Right lung (tissue), 5 donors: Measurements from ENCODE around the gene TMEM167B. TPM values are rescaled to one million over a fixed set of nuclear protein-coding genes. Genes with fewer than 3 reads are reported as not detected.
"Not testable (repeated sequence)": the region's sequence is repeated elsewhere in the genome, so short reads cannot be mapped to it uniquely, and the experiment has no call there.

Experiments
- DNase-seq, 2 donors: peaks; one replicate each; pipeline ENCODE4 v3.0.0-alpha.2; 2013
- polyA plus RNA-seq, 5 donors: library from polyadenylated mRNA; unstranded; fragments of 120-200 nt; gene quantifications; one replicate each; pipeline versions ENCODE4 v1.2.1 to v1.2.3, GENCODE V29; 2013; ENCODE audit warnings: inconsistent platforms in 1 of 5, low replicate concordance in 1 of 5; ENCODE audit not compliant: insufficient read length in 5 of 5, insufficient read depth in 1 of 5

The TMEM167B gene
- polyA plus RNA-seq, 5 donors = 33.8 to 46.6 (median 42.9) TPM

DNA sequence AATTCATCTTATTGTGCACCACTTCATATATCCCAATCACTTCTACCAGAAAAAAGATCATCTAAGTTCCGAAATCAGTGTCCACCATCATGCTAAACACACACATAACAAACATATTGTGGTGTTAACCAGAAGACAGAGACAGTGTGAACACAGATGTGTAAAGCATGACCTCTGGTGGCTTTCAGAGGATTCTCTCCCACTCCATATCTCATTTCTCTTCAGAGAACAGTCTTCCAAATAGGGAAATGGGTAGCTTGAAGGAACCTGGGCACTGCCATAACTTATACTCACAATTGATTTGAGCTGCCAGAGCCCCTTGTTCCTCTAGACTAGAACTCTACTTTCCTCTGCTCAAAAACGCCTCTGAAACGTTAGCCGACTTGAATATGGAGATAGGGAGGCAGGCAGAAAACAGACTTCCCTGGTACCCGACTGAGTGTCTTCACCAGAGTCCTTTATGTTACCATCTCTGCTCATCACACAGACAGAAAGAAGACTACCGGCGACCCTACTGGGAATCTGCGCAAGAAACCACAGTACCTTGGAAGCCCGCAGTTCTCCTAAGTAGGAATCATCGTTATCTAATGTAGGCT lies 21.6 kb downstream of the TMEM167B start:
- no peak for DNase-seq

DNA sequence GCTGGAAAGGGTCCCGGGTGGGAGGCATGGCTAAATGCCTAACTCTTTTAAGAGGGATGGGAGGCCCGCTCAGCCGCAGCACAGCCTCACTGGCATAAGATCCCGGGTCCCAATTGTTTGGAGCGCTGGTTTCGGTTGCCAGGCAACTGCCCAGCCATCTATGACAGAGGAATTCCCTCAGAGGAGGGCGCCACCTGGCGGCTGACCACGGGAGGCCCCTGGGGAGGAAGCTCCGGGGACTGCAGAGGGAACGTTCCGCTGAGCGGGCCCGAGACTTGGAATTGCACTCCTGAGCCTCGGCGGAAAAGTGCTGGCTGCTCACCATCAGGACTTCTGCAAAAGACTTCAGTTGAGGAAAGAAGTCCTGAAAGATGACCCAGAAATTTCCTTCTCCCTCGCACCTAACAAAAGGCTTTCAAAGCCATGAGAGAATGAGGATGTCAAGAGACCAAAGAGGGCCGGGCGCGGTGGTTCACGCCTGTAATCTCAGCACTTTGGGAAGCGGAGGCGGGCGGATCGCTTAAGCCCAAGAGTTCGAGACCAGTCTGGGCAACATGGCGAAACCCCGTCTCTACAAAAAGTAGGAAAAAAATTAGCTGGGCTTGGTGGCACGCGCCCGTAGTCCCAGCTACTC lies 22.2 kb downstream of the TMEM167B start:
- DNase-seq = peak; percentile 88 to 89

DNA sequence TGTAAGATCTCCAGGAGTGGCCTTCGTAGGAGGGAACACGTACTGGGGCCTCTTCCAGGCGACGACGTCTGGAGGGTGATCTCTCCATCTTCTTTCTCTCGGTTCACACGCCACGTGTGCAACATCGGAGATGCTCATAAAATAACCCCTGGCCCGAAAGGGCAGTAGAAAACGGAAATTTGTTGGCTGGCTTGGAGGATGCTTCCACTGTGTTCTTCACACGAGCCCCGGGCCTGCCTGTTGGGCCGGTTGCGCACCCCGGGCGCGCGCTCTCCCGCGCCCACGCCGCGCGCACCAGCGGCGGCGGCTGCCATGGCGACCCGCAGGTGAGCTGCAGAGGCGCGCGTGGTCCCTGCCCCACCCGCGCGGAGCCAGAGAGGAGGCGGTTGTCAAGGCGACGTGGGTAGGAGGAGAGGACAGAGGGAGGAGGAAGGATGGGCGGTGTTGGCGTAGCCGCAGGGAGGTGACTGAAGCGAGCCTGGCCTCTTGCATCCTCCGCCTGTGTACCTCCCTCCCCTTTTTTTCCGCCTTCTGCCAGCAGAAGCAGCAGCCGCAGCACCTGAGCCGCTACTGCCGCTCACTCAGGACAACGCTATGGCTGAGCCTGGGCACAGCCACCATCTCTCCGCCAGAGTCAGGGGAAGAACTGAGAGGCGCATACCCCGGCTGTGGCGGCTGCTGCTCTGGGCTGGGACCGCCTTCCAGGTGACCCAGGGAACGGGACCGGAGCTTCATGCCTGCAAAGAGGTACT lies 23.2 kb downstream of the TMEM167B start, which contains the start of gene ELAPOR1:
ELAPOR1 (plus strand) TSS at position 526 of the 752 bp plus-strand sequence; CDS start at position 595, 69 bp downstream.
- peak in 1 of 2 donors; percentile 43 for DNase-seq

DNA sequence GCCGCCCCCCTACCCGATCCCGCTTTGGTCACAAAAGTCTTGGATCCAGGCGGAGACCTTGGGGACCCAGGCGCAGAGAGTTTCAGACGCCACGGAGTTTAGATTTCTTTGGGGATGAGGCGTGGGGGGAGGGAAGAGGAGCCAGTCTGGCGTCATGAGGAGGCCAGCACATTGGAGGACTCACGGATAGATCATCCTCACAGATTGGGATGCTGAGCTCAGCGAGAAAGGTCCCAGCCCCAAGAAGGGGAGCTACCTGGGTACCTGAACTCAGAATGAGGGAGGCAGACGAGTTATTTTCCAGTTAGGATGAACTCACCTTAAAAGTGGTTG lies 23.7 kb downstream of the TMEM167B start:
- DNase-seq = no peak

DNA sequence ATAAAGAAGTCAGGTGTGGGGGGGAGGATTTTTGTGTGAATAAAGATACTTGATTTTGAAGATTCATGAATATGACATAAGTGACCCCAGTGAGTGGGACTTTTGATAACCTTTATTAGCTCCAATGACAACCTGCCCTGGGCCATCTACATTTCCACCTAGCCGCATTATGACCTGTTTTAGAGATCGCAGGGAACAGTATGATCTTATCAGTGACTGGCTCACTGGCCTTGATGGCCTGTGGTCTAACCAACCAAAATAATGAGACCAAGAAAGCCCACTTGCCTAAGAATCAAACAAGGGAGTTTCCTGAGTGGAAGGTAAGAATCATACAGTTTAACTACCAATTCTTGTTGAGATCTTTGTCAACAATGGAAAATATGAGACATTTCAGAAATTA lies 25.1 kb downstream of the TMEM167B start:
- no peak for DNase-seq

DNA sequence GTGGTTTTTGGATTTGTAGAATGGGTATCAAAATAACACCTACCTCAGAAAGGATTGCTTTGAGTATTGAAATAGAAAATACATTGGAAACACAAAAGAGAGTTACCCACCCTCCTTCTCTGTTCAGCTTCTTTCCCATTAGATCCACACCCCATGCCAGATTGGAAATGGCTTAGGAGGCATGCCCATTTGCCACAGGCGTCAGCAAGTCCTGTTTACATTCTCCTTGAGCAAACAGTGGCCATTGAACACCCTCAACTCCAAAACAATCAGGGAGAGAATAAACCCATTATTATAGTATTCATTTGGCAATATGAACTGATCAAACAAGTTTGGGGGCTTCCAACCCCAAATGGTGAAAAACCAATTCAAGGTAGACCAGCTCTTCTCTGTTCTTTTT lies 25.7 kb downstream of the TMEM167B start:
- DNase-seq = no peak

DNA sequence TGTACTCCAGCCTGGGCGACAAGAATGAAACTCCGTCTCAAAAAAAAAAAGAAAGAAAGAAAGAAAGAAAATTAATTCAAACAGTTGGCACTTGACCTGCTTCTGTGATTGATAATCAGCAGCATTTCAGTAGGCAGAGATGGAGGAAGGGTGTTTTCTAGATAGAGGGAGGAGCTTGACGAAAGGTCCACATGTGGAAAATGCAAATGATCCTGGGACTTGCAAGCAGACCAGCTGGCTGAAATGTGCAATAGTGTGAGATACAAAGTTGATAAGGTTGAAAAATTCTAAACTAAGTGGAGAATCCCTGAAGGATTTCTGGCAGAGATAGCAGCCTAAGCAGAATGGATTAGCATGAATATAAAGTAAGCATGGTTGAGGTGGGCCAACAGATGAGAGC lies 27.5 kb downstream of the TMEM167B start:
- no peak for DNase-seq

DNA sequence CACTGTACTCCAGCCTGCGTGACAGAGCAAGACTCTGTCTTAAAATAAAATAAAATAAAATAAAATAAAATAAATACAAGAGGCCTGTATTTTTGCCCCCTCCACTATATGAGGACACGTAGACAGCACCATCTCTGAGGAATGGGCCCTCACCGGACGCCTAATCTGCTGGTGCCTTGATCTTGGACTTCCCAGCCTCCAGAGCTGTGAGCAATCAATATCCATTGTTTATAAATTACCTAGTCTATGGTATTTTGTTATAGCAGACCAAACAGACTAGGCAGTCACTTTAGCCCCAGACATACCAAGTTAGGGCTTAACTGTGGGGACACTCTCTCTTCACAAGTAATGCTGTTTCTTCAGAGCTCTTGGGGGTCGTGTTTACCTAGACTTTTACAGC lies 29.8 kb downstream of the TMEM167B start:
- DNase-seq = no peak

DNA sequence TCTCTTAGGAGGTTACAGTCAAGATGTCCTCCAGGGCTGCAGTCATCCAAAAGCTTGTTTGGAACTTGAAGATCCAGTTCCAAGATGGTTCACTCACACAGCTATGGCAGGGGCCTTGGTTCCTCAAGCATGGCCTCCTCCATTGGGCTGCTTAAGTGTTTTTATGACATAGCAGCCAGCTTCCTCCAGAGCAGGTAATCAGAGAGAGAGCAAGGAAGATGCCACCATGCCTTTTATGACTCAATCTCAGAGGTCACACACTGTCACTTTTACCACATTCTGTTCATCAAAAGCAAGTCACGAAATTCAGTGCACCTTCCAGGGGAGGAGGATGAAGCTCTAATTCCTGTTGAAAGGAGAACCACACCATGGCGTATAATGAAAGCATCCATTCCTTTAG lies 40.5 kb downstream of the TMEM167B start:
- no peak for DNase-seq

DNA sequence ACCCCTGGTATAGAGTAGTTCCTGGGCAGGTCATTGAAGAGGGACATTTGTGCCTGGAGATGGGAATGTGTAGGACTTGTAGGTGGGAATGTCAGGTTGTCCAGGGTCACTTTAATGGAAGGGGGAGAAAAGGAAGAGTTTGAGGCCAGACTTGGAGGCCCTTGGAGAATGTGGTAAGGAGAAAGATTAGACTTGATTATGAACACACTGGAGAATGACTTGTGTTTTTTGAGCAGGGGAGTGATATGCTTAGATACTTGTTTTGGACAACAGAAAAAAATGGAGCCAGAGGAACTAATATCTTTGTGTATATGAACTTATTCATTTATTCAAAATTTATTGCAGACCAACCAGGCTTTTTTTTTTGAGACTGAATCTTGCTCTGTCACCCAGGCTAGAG lies 41.2 kb downstream of the TMEM167B start:
- DNase-seq = no peak

DNA sequence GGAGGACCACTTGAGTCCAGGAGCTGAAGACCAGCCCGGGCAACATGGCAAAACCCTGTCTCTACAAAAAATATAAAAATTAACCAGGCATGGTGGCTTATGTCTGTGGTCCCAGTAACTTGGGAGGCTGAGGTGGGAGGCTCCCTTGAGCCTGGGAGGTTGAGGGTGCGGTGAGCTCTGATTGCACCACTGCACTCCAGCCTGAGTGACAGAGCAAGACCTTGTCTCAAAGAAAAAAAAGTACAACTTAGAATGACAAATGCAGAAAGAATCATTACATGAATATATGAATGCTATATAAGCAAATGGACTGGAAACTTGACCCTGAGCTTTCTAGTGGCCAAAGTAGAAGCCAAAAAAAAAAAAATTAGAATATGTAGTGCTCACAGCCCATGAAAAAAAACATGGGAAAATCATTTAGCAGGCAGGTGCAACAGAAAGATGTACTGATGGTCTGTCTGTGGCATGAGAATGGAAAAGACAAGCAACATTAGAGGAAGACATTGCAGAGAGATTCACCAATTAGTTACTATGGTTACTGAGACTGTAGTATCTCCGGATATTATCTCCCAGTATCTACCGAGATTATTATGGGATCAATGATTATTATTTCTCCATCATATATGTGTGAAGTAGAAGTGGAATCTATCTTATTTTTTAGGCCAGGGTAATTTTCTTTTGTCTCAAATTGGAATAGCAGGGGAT lies 42.6 kb downstream of the TMEM167B start:
- DNase-seq = no peak

DNA sequence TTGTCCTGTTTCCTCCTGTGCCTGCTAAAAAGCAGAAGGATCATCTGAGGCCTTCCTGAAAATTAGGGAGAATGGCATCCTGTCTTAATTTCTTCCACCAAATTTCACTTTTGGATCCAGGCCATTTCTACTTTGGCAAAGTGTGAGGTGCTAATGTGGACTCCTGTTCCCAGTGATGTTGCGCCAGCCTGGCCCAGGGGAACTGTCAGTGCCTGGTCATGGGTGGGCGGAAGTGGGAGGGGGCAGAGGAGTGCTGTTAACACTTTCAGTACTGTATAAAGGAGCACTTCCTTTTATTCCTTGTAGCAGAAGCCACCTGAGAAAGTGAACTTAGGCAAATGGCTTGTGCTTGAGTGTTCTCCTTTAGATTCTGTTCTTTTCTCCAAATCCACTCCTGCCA lies 43.3 kb downstream of the TMEM167B start:
- no peak for DNase-seq

DNA sequence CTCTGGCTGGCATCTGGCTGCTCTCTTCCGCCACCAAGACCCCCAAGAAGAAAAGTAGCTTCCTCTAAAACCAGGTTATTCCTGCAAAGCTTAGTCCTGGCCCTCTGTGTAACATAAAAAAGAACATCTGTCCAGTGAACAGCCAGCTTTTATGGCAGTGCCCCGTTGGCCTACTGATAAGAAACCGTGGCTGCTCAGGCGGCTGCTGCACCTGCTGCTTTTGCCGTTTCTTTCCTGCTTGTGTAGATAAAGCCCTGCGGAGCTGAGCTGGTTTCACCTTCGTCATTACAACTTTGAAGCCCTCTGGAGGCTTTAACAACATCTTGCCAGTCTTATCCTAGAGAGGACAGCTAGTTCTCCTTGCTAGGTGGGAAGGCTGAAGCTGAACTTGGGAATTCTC lies 43.9 kb downstream of the TMEM167B start:
- DNase-seq = peak in 1 of 2 donors; percentile 6

DNA sequence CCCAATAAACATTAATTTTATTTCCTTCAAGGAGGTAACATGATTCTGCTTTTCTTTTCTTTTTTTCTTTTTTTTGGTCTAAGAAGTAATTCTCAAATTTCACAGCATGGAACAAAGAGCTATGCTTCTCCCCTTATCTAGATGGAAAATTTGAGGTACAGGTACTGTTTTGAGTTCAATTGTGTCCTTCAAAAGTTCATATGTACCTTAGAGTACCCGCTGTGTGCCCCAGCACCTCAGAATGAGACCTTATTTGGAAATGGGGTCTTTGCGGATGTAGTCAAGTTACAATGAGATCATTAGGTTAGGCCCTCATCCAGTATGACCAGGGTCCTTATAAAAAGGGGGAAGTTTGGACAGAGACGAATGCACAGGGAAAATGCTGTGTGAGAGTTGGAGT lies 45.4 kb downstream of the TMEM167B start:
- DNase-seq = no peak

DNA sequence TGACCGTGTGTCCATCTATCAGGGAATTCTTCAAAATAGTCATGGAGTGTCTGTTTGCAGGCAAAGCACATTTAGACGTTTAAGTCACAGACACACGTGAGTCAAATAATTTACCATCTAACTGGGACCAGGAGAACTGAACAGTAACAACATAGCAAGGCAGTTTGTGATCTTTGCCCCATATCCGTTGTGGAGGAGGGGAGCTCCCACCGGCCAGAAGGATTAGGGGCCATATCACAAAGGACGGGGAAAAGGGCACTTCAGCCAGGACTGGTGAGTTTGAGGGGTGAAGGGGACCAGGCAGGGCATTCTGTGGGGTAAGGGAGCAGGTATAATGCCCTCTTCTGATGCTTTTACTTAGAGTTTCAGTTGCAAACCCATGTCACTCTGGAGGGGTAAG lies 46.2 kb downstream of the TMEM167B start:
- DNase-seq = no peak

DNA sequence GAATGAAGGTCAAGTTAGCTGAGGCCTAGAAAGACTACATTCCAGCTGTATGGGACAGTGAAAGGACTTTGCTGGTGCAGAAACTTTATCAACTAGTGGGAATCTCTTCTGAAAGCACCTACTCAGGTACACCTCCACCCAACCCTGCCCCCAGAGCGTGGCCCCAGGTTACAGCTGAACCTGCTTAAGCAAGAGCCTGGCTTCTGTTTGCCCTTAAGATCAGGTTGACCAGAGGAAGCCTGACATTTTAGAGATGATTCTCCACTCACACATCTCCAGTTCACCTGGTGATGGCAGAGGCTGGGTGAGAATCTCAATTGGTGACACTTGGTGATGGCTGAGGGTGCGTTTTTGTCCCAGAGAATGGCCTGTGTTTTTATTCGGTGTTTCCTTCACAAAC lies 47.4 kb downstream of the TMEM167B start:
- no peak for DNase-seq

DNA sequence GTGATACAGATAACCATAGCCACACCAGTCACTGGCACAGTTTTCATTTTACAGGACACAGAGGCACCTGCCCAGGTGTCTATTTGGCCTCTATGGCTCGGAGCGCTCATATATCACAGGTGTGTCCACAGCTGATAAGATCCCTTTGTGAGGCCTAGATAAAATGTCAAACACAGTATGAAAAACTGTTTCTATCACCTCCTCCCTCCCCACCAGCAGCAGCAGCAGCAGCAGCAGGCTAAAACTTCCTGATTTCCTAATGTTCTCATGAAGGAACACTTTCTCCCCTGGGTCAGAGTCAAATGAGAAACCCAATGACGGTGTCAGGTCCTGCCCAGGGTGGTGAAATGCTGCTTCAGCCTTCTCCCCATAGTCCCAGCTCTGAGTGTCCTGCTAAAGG lies 47.8 kb downstream of the TMEM167B start:
- no peak for DNase-seq

DNA sequence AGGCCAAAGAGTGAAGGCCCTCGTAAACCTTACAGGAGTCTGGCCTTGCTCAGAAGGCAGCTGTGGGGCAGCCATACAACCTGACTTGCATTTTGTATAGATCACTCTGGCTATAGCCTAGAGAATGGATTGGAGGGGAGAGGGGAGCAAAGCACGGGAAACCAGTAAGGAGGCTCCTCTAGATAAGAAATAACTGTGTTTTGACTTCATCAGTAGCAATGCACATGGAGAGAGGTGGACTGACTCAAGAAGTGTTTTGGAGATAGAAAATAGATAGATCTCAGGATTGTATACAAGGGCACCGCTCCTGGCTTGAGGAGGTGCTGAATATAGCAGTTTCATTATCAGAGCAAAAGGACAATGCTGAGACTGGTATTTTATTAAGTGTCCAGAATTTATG lies 49.8 kb downstream of the TMEM167B start:
- DNase-seq = no peak

DNA sequence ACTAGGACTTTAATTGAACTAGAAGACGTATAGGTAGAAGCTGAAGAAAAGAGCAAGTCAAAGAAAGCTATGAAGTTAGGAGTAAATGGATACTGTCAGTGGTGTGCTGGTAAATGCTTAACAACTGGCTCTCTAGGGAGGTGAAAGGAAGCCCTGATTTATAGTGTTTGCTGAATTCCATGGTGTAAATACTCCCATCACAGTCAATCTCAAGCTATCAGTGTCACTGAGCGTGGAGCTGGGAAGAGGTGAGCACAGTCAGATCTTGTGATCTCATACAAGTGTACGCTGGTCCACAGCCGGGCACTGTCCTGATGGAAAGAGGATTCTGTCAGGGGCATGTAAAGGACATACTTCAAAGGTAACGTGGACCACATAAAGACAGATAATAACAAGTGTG lies 51.7 kb downstream of the TMEM167B start:
- no peak for DNase-seq

DNA sequence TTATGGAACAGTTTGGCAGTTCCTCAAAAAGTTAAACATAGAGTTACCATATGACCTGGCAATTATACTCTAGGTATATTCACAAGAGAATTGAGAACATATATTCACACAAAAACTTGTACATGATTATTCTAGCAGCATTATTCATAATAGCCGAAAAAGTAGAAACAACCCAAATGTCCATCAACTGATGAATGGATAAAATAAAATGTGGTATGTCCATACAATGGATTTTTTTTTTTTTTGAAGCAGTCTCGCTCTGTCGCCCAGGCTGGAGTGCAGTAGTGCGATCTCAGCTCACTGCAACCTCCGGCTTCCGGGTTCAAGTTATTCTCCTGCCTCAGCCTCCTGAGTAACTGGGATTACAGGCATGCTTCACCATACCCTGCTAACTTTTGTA lies 52.2 kb downstream of the TMEM167B start:
- not testable (repeated sequence) for DNase-seq
